Body of pancreas (tissue), 4 donors: Measurements from ENCODE around the gene TBCEL. TPM values are rescaled to one million over a fixed set of nuclear protein-coding genes. Genes with fewer than 3 reads are reported as not detected.

Experiments used
- ATAC-seq: fragments of 150-250 bp; one replicate; pipeline ENCODE4 v1.9.1; 2016
- DNase-seq, 4 donors: peaks; one replicate each; pipeline ENCODE4 v3.0.0-alpha.2; 2019
- H3K27ac ChIP-seq, 4 donors: fragments of 200-600 bp; sonication (generic); 1 replicate in 3 of 4; 2 replicates in 1 of 4; pipeline versions ENCODE4 v1.5.1 to v1.6.1; 2016 to 2019; ENCODE audit warnings: mild to moderate bottlenecking in 1 of 4, mixed read lengths in 1 of 4, moderate library complexity in 1 of 4
- H3K27me3 ChIP-seq, 2 donors: fragments of 200-600 bp; sonication (generic); one replicate each; pipeline ENCODE4 v1.6.0; 2016; ENCODE audit warnings: mild to moderate bottlenecking in 1 of 2
- H3K36me3 ChIP-seq, 2 donors: fragments of 200-600 bp; sonication (generic); replicated peaks in 1 of 2; 2 replicates each; pipeline ENCODE4 v1.5.1; 2016; ENCODE audit warnings: low read depth in 2 of 2; ENCODE audit not compliant: insufficient read depth in 1 of 2
- H3K4me1 ChIP-seq: fragments of 200-600 bp; sonication (generic); one replicate; pipeline ENCODE4 v1.6.0; 2016
- H3K4me3 ChIP-seq, 2 donors: fragments of 200-600 bp; sonication (generic); 1 replicate in 1 of 2; 2 replicates in 1 of 2; pipeline ENCODE4 v1.5.1; 2016 to 2019
- H3K9me3 ChIP-seq, 3 donors: fragments of 200-600 bp; sonication (generic); 1 replicate in 2 of 3; 2 replicates in 1 of 3; pipeline ENCODE4 v1.5.1; 2016
- POLR2A ChIP-seq, 3 donors: fragments of 450-650 bp; IDR thresholded peaks; one replicate each; pipeline ENCODE4 v1.6.1; 2016; ENCODE audit warnings: antibody characterized with exemption in 3 of 3, mild to moderate bottlenecking in 2 of 3
- WGBS, 2 donors: methylation state at CpG; one replicate each; pipeline ENCODE4 v1.1.5; 2017; 5-methylcytosine and 5-hydroxymethylcytosine counted together
- intact Hi-C: fragments of 100-400 bp; cut with DNase I; formaldehyde crosslinking; loops from one replicate; pipeline ENCODE4 v1.15.1; 2023
- total RNA-seq, 2 donors: library from RNA; depleted of rRNA; stranded (reverse); fragments of >200 nt; gene quantifications; one replicate each; pipeline ENCODE4 v1.1.0, GENCODE V29; 2016
- TF ChIP-seq, protein P1 (sequence below), 7 experiments: fragments of 450-650 bp in 4 of 7; fragments of 200-600 bp in 3 of 7; sonication (generic) in 3 of 7; IDR thresholded peaks; one replicate each; pipeline ENCODE4 v1.5.1; 2016 to 2019; ENCODE audit warnings: antibody characterized with exemption in 7 of 7

Gene TBCEL
- total RNA-seq, 2 donors from 2014 or later = 5.9 to 14.8 TPM

DNA sequence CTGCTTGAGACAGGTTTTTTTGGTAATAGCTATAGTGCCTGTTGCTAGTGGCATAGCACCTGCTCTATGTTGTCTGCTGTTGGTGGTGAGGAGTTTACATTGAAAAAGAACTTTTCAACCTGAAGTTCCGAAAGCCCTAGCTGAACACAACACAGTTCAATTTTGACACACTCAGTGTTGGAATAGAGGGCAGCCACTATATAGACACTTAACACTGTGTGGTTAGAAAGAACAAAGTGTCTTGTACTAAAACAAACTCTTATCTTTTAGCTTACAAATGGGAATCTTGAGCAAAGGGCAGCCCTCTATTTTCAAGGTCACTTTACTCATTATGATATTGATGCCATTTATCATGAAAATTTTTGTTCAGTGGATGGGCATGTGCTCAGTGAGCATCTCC is 18.4 kb downstream of the TBCEL start:
- H3K9me3 ChIP-seq = no peaks in the 10 kb centered on the region
- H3K4me1 ChIP-seq = peaks cover 5% of the 10 kb centered on the region
- H3K4me3 ChIP-seq = no peak overlapping the region
- no peaks in the 10 kb centered on the region for H3K27me3 ChIP-seq
- DNase-seq (no peak), ATAC-seq (no peak)
- TF ChIP-seq, protein P1, sequence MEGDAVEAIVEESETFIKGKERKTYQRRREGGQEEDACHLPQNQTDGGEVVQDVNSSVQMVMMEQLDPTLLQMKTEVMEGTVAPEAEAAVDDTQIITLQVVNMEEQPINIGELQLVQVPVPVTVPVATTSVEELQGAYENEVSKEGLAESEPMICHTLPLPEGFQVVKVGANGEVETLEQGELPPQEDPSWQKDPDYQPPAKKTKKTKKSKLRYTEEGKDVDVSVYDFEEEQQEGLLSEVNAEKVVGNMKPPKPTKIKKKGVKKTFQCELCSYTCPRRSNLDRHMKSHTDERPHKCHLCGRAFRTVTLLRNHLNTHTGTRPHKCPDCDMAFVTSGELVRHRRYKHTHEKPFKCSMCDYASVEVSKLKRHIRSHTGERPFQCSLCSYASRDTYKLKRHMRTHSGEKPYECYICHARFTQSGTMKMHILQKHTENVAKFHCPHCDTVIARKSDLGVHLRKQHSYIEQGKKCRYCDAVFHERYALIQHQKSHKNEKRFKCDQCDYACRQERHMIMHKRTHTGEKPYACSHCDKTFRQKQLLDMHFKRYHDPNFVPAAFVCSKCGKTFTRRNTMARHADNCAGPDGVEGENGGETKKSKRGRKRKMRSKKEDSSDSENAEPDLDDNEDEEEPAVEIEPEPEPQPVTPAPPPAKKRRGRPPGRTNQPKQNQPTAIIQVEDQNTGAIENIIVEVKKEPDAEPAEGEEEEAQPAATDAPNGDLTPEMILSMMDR (IDR thresholded peaks at IDR 0.05) = no peak
- TF ChIP-seq POLR2A (IDR thresholded peaks at IDR 0.05) = no peak
- H3K27ac ChIP-seq = no peak overlapping the region
- WGBS, 2 donors = 92 to 94% methylated on average over 1 of the region's 1 CpG
- intact Hi-C loops = no loop called here
- H3K36me3 ChIP-seq = no peaks in the 10 kb centered on the region

- DNase-seq = no peak
- H3K4me3 ChIP-seq = no peak overlapping the region
- no peaks in the 10 kb centered on the region for H3K27me3 ChIP-seq
- intact Hi-C loops = no loop called here
- H3K4me1 ChIP-seq = peaks cover 9% of the 10 kb centered on the region
- no peak overlapping the region for H3K27ac ChIP-seq
- no peak for TF ChIP-seq POLR2A (IDR thresholded peaks at IDR 0.05)
- TF ChIP-seq, protein P1 (IDR thresholded peaks at IDR 0.05) = no peak
- H3K9me3 ChIP-seq = no peaks in the 10 kb centered on the region
- no peak for ATAC-seq
- peaks cover 0 to under 1% of the 10 kb centered on the region in 2 donors for H3K36me3 ChIP-seq
- WGBS, 2 donors = 89 to 94% methylated on average over 1 of the region's 1 CpG
These were observed 24.0 kb downstream of the TBCEL start for GRCh38 chr11:121047926-121048325.

GRCh38 chr11:121048464-121049233 is 24.7 kb downstream of the TBCEL start:
- Histone ChIP-seq H3K36me3 (peaks cover 0 to 6% of the 10 kb centered on the region in 2 donors), H3K9me3 (no peaks in the 10 kb centered on the region), H3K4me1 (peaks cover 9% of the 10 kb centered on the region), H3K4me3 (no peak overlapping the region), H3K27ac (no peak overlapping the region), H3K27me3 (no peaks in the 10 kb centered on the region)
- ATAC-seq = no peak
- TF ChIP-seq, protein P1 (IDR thresholded peaks at IDR 0.05) = no peak
- TF ChIP-seq POLR2A (IDR thresholded peaks at IDR 0.05) = no peak
- 56 to 59% methylated on average over 3 of the region's 3 CpGs for WGBS, 2 donors
- DNase-seq = no peak
- intact Hi-C loops = no loop called here

GRCh38 chr11:121053244-121053643 is 29.3 kb downstream of the TBCEL start:
- no peak overlapping the region for H3K4me3 ChIP-seq
- 92 to 93% methylated on average over 4 of the region's 4 CpGs for WGBS, 2 donors
- peaks cover 9% of the 10 kb centered on the region for H3K4me1 ChIP-seq
- no peaks in the 10 kb centered on the region for H3K9me3 ChIP-seq
- DNase-seq = no peak
- no peak for ATAC-seq
- intact Hi-C loops = no loop called here
- no peak overlapping the region for H3K27ac ChIP-seq
- H3K27me3 ChIP-seq = no peaks in the 10 kb centered on the region
- H3K36me3 ChIP-seq = peaks cover 0 to 25% of the 10 kb centered on the region in 2 donors
- TF ChIP-seq, protein P1 (IDR thresholded peaks at IDR 0.05) = no peak
- TF ChIP-seq POLR2A (IDR thresholded peaks at IDR 0.05) = no peak

DNA sequence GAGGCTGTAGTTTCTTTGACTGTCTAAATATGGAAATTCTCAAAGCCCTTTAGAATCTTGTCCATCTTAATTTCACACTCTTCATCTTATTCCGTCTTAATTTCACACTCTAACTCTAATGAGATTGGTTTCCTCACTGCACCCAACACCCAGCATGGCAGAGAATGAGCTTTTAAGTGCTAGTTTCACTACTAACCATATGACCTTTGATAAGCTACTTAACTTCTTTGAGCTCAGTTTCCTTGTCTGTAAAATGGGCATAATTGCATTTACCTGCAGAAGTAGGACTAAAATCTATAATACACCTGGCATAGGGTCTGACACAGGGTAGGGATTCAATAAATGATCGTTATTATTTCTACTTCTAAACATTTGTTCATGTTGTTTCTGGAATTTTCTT is 30.4 kb downstream of the TBCEL start:
- intact Hi-C loops = no loop called here
- TF ChIP-seq, protein P1 (IDR thresholded peaks at IDR 0.05) = no peak
- TF ChIP-seq POLR2A (IDR thresholded peaks at IDR 0.05) = no peak
- Histone ChIP-seq H3K4me1 (no peaks in the 10 kb centered on the region), H3K27me3 (no peaks in the 10 kb centered on the region), H3K36me3 (peaks cover 0 to 25% of the 10 kb centered on the region in 2 donors), H3K9me3 (no peaks in the 10 kb centered on the region), H3K27ac (no peak overlapping the region), H3K4me3 (no peak overlapping the region)
- 95 to 100% methylated on average over 2 of the region's 2 CpGs for WGBS, 2 donors
- DNase-seq (no peak), ATAC-seq (no peak)
